HPDE6-E6E7 (cell line): ENCODE results near the gene IGFLR1.

ENCODE experiments used
- DNase-seq: peaks from one replicate; pipeline ENCODE4 v3.0.0; 2011; ENCODE audit warnings: missing footprints; ENCODE audit errors: extremely low spot score

Gene IGFLR1

GRCh38 chr19:35742121-35742724 is at the start of gene IGFLR1:
TSS of gene IGFLR1 (minus strand) at chr19:35742452. CDS start at chr19:35741180, 1,272 bp downstream.
- no peak for DNase-seq

GRCh38 chr19:35791814-35792279 is 49.6 kb upstream of the IGFLR1 start:
- DNase-seq, result no peak

DNA sequence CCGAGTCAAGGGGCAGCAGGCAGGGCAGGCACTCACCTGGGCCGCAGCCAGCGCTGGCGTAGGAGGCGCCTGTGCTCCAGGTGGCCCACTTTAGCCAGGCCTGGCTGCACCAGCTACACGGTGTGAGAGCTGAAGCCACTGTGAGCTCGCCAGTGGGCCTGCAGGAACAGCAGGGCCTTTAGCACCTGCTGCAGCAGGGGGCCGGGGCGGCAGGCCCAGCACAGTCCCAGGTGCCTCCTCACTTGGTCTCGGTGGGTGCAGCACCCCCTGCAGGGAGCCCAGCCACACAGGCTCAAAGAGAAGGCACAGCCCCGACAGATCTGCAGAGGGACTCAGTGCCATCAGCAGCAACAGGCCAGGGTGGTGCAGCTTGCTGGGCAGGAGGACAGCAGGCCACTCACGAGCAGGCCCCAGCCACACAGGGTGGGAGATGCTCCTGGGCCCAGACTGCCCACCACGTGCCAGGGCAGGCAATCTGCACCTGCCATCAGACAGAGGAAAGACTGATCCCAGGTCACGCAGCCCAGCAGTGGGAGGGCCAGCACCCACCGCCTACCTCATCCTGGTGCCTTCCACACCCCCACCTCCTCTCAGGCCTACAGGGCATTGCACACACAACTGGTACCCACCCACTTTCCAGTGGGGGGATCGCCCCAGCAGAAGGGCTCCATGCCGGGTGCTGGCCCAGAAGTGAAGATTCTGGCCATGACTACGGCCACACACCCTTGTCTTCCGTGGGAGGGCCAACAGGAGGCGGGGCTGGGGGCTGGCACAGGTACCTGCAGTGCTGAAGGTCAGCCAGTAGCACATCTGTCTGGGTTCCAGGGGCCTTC is 48.9 kb upstream of the IGFLR1 start:
- no peak for DNase-seq

DNA sequence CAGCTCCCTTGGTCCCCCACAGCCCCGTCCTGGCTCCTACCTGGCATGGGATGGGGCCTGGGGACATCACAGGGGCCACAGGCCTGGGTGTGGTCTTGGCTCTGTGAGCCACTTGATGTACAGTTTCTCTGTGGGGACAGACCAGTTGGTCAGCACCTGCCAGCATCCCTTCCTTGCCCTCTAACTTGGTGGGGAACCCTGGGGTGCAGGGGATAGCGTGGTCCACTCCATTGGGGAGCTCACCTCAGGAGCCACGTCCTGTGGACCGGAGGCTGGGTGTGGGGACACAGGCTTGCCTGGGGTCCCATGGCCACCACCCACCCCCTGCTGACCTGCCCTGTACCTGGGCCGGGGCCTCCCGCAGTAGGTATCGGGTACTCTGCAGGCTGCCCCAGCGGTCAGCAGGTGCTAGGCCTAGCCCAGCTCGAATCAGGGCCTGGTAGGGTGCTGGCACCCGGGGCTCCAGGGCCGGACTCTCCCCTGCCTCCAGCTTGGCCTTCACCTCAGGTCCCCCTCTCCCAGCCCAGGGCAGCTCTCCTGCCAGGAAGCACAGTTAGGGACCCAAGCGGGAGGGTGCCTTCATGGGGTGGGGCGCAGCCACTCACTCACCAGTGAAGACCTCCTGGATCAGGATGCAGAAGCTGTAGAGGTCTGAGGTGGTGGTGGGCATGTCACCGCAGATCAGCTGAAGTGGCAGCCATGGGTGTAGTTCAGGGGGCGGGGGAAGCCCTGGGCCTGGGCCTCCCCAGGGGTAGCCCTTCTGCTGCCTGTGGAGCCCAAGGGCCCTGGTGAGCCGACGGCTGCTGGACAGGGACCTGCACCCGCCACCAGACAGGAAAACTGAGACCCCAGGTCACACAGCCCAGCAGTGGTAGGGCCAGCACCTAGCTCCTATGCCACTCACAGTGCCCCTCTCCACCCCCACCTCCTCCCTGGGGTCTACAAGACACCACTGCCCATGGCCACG is 48.0 kb upstream of the IGFLR1 start:
- no peak for DNase-seq

GRCh38 chr19:35789195-35789977 is 47.1 kb upstream of the IGFLR1 start:
- no peak for DNase-seq

DNA sequence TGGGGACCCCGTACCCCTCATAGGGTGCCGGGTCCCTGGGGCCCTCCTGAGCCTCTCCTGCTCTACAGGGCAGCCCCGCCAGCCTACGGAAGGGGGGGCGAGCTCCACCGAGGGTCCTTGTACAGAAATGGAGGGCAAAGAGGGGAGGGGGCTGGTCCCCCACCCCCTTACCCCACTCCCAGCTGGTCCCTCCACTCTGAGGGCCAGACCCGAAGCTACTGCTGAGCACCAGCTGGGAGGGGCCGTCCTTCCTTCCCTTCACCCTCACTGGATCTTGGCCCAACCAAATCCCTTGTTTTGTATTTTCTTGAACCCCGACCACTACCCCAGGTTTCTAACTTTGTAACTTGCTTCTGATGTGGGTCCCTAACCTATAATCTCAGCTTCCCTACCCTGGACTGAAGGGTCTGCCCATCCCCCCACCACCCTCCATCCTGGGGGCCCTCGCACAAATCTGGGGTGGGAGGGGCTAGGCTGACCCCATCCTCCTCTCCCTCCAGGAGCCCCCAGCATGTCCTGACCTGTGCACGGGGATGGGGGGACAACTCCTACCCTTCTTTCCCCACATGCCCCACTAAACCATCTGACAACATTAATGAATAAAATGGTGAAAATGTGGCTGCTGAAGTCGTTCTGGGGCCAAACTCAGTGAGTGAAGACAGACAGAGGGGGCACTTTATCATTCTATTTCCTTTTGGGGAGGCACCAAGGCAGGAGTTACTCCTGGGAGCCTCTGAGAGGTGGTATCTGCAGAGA is 46.1 kb upstream of the IGFLR1 start:
- DNase-seq, result no peak

GRCh38 chr19:35787227-35787799 is 45.1 kb upstream of the IGFLR1 start:
- DNase-seq, result no peak

DNA sequence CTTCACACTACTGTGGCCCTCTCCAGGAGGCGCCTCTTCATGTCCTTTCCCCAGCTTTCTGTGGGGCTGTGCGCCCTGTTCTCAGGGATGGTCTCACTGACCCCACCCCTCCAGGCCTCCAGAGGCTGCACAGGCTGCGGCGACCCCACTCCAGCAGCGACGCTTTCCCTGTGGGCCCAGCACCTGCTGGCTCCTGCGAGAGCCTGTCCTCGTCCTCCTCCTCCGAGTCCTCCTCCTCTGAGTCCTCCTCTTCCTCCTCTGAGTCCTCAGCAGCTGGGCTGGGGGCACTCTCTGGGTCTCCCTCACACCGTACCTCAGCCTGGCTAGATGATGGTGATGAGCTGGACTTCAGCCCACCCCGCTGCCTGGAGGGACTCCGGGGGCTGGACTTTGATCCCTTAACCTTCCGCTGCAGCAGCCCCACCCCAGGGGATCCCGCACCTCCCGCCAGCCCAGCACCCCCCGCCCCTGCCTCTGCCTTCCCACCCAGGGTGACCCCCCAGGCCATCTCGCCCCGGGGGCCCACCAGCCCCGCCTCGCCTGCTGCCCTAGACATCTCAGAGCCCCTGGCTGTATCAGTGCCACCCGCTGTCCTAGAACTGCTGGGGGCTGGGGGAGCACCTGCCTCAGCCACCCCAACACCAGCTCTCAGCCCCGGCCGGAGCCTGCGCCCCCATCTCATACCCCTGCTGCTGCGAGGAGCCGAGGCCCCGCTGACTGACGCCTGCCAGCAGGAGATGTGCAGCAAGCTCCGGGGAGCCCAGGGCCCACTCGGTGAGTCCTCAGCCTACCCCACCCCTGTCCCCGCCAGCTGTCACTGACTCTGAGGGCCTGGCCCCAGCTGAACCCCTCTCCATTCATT is 44.3 kb upstream of the IGFLR1 start:
- DNase-seq, result no peak

DNA sequence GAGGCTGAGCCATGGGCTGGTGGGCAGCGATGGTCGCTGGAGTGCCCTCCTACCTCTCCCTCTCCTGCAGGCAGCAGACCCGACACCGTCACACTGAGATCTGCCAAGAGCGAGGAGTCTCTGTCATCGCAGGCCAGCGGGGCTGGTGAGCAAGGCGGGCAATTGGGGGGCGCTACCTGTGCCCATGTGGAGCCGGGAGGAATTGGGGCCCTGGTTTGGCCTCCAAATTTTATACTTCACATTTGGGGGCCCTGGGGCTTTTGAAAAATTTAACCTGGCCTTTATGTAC is 43.0 kb upstream of the IGFLR1 start:
- no peak for DNase-seq

- DNase-seq, result no peak
Observed at GRCh38 chr19:35784503-35785338, 42.5 kb upstream of the IGFLR1 start.

DNA sequence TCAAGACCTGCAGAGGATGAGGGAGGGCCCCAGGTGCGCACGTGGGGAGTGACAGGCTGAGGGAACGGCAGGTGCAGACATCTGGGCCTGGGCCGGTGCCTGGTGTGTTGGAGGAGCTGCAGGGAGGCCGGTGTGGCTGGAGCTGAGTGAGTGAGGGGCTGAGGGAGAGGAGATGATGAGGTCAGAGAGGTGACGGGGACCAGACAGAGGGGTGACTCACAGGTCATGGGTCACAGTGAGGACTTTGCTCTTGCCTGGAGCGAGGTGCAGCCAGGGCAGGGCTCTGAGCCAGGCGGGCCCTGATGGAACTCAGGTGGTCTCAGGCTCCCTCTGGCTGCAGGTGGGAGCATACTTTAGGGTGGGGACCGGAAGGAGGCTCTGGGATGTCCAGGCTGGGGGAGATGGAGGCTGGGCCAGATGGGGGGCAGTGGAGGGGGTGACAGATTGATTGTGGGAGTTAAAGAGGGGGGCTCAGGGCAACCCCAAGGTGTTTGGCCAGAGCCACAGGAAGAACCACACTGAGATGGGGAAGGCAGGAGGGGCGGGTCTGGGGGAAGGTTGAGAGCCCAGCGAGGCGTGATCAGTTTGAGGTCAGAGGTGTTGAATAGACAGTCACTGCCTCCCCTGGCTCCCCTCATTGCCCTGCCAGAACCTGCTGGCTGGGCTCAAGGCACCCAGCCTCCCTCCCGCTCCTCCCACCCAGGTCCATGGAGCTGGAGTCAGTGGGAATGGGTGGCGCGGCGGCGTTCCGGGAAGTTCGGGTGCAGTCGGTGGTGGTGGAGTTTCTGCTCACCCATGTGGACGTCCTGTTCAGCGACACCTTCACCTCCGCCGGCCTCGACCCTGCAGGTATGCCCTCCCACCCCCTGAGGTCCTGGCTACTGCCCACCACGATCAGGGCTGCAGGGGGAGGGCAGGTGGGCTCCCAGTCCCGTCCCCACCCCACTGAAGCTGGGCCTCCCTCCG is 41.5 kb upstream of the IGFLR1 start:
- DNase-seq, result no peak

DNA sequence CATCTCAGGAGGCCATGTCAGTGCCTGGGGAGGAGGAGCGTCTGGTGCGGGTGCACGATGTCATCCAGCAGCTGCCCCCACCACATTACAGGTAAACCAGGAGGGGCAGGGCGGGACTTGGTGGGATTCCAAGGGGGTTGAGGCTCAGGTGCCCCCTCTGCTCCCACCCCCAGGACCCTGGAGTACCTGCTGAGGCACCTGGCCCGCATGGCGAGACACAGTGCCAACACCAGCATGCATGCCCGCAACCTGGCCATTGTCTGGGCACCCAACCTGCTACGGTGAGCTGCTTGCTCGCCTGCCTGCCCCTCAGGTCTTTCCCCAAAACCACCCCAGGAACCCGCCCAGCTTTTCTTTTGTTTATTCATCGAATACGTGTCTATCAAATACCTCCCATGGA is 40.3 kb upstream of the IGFLR1 start:
- DNase-seq, result no peak

- no peak for DNase-seq
Observed at GRCh38 chr19:35781650-35782049, 39.4 kb upstream of the IGFLR1 start.

DNA sequence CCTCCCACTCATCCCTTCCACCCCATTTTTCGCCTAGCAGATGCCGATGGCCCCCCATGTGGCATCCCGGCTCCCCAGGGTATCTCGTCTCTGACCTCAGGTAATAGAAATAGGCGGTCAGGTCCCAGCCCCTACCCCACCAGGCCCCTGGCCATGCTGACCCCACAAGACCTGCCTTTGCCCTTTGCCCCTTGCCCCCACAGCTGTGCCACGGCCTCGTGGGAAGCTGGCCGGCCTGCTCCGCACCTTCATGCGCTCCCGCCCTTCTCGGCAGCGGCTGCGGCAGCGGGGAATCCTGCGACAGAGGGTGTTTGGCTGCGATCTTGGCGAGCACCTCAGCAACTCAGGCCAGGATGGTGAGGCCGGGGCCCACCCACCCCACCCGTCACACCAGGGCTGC is 38.5 kb upstream of the IGFLR1 start:
- no peak for DNase-seq

DNA sequence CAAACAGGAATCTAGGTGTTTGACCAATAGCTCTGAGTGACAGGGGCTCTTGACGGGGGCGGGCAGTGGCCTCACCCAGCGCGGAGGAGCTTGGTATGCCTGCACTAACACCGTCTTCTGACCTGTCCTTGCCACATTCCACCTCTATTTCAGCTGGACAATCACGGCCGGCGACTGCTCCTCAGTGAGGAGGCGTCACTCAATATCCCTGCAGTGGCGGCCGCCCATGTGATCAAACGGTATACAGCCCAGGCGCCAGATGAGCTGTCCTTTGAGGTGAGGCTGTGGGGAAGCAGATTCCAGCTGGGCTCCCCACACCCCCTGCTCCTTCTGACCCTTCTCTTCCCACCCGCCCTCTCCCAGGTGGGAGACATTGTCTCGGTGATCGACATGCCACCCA is 37.8 kb upstream of the IGFLR1 start:
- DNase-seq, result no peak

GRCh38 chr19:35779033-35779432 is 36.8 kb upstream of the IGFLR1 start:
- DNase-seq, result no peak

DNA sequence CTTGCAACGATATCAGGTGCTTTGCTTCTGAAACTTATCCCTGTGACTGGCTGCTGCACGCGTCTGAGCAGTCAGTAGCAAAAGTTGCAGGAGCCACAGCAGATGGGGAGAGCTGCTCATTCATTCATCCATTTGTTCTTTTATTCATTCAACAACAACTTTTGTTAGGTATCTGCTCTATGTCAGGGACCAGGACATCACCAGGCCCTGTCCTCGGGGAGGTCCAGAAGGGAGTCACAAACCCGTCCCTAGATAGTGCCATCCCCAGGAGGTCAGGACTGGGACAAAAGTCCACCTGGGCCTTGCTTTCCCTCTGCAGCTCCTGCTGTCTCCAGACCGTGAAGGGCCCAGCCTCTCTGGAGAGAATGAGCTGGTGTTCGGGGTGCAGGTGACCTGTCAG is 35.7 kb upstream of the IGFLR1 start:
- no peak for DNase-seq
